Measurements from ENCODE around the gene TEAD1.
"Not testable (repeated sequence)": the region's sequence is repeated elsewhere in the genome, so short reads cannot be mapped to it uniquely, and the experiment has no call there.

TEAD1 gene

GRCh38 chr11:12737024-12737423 lies 62.8 kb downstream of the TEAD1 start:
- DNase-seq (ENCODE audit: low read depth): no peak

- DNase-seq (ENCODE audit: low read depth): no peak
Measured at GRCh38 chr11:12741671-12742216, 67.5 kb downstream of the TEAD1 start.

GRCh38 chr11:12743834-12744449 lies 69.7 kb downstream of the TEAD1 start:
- DNase-seq (ENCODE audit: low read depth): no peak

- no peak for DNase-seq (ENCODE audit: low read depth)
Measured at GRCh38 chr11:12744826-12745502, 70.7 kb downstream of the TEAD1 start.

GRCh38 chr11:12745787-12746186 lies 71.6 kb downstream of the TEAD1 start:
- DNase-seq (ENCODE audit: low read depth): no peak

GRCh38 chr11:12746593-12747097 lies 72.4 kb downstream of the TEAD1 start:
- DNase-seq (ENCODE audit: low read depth): peak; percentile 79

GRCh38 chr11:12748561-12748960 lies 74.3 kb downstream of the TEAD1 start:
- DNase-seq (ENCODE audit: low read depth): no peak

GRCh38 chr11:12749442-12749841 lies 75.2 kb downstream of the TEAD1 start:
- DNase-seq (ENCODE audit: low read depth): no peak

- no peak for DNase-seq (ENCODE audit: low read depth)
Measured at GRCh38 chr11:12750181-12750580, 76.0 kb downstream of the TEAD1 start.

GRCh38 chr11:12752868-12753524 lies 78.8 kb downstream of the TEAD1 start:
- no peak for DNase-seq (ENCODE audit: low read depth)

GRCh38 chr11:12754021-12754420 lies 79.8 kb downstream of the TEAD1 start:
- DNase-seq (ENCODE audit: low read depth): no peak

- DNase-seq (ENCODE audit: low read depth): no peak
Measured at GRCh38 chr11:12754582-12755234, 80.5 kb downstream of the TEAD1 start.

GRCh38 chr11:12755510-12756453 lies 81.6 kb downstream of the TEAD1 start:
- no peak for DNase-seq (ENCODE audit: low read depth)

GRCh38 chr11:12756454-12756806 lies 82.2 kb downstream of the TEAD1 start:
- DNase-seq (ENCODE audit: low read depth): no peak

GRCh38 chr11:12756867-12757266 lies 82.6 kb downstream of the TEAD1 start:
- DNase-seq (ENCODE audit: low read depth): no peak

- DNase-seq (ENCODE audit: low read depth): no peak
Measured at GRCh38 chr11:12757416-12757815, 83.2 kb downstream of the TEAD1 start.

- DNase-seq (ENCODE audit: low read depth): not testable (repeated sequence)
Measured at GRCh38 chr11:12758117-12758516, 83.9 kb downstream of the TEAD1 start.

- DNase-seq (ENCODE audit: low read depth): no peak
Measured at GRCh38 chr11:12761029-12761428, 86.8 kb downstream of the TEAD1 start.

GRCh38 chr11:12762278-12762677 lies 88.1 kb downstream of the TEAD1 start:
- DNase-seq (ENCODE audit: low read depth): no peak

GRCh38 chr11:12762696-12763324 lies 88.6 kb downstream of the TEAD1 start:
- DNase-seq (ENCODE audit: low read depth): no peak
